Measurements from ENCODE around the gene OMP. TPM values are rescaled to one million over a fixed set of nuclear protein-coding genes. Genes with fewer than 3 reads are reported as not detected.

Gene OMP
- total RNA-seq, 1 donor from 2014 or later, result 1.3 TPM

DNA sequence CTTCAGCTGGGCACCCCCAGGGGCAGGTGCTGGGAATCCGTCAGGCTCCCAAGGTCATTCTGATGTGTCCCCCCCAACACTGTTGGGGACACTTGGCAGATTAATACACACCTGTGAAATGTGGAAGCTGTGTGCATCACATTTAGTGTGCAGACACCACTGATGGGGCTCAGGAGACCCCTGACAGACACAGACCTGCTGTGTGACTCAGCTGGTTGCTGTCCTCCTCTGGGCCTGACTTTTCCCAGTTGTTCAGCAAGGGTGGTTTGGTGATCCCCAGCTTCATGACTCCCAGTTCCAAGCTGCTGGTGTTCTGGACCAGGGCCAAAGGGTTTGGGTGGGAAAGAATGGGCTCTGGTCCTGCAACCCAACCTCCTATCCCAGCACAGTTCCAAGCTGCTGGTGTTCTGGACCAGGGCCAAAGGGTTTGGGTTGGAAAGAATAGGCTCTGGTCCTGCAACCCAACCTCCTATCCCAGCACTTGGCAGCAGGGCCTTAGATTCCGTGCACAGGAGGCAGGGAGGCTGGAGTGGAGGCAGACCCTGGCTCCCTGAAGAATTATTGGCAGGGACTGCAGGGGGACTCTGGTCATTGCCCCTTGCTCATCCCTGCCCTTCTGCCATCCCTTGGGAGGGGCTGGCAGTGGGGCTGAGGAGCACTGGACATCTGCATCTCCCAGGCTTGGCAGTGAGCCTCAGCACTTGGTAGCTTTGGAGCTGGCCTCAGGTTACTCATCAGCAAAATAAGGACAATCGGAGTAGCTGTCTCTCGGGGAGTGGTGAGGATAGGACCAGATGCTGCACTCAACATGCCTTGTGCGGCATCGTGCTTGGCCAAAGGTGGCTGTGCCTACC, 8.4 kb upstream of the OMP start:
- no peak overlapping the region for H3K9ac ChIP-seq (ENCODE audit: low read length)
- no peak overlapping the region for H3K4me3 ChIP-seq (ENCODE audit: insufficient read depth, low read depth, low read length)
- peaks cover 18% of the 10 kb centered on the region for H4K20me1 ChIP-seq (ENCODE audit: insufficient read depth, low read length)
- Mint-ChIP-seq H3K4me3 (ENCODE audit: unreplicated experiment) (no peak overlapping the region), H3K27ac (ENCODE audit: unreplicated experiment) (no peak overlapping the region), H3K9me3 (ENCODE audit: unreplicated experiment) (no peaks in the 10 kb centered on the region), H3K36me3 (ENCODE audit: low read depth, unreplicated experiment) (no peaks in the 10 kb centered on the region), H3K4me1 (ENCODE audit: low read depth, unreplicated experiment) (no peaks in the 10 kb centered on the region), H3K27me3 (ENCODE audit: low read depth, unreplicated experiment) (no peaks in the 10 kb centered on the region)
- H3K4me2 ChIP-seq (ENCODE audit: low read length), result no peak overlapping the region
- FAIRE-seq (no peak), DNase-seq (ENCODE audit: low read depth) (no peak)
- no peaks in the 10 kb centered on the region for H3K36me3 ChIP-seq (ENCODE audit: insufficient read depth, low read length)
- no peaks in the 10 kb centered on the region for H3K9me3 ChIP-seq (ENCODE audit: insufficient read depth, low read depth, low read length)
- H3K4me1 ChIP-seq (ENCODE audit: insufficient read depth, low read length), result no peaks in the 10 kb centered on the region
- no peaks in the 10 kb centered on the region for H3K79me2 ChIP-seq (ENCODE audit: insufficient read depth, low read length)
- H3K27ac ChIP-seq (ENCODE audit: low read depth, low read length), result no peak overlapping the region
- H2AFZ ChIP-seq (ENCODE audit: low read depth, low read length), result no peak overlapping the region
- TF ChIP-seq EZH2 (IDR thresholded peaks at IDR 0.05; ENCODE audit: insufficient read depth, low read length), result no peak
- TF ChIP-seq, protein P1, sequence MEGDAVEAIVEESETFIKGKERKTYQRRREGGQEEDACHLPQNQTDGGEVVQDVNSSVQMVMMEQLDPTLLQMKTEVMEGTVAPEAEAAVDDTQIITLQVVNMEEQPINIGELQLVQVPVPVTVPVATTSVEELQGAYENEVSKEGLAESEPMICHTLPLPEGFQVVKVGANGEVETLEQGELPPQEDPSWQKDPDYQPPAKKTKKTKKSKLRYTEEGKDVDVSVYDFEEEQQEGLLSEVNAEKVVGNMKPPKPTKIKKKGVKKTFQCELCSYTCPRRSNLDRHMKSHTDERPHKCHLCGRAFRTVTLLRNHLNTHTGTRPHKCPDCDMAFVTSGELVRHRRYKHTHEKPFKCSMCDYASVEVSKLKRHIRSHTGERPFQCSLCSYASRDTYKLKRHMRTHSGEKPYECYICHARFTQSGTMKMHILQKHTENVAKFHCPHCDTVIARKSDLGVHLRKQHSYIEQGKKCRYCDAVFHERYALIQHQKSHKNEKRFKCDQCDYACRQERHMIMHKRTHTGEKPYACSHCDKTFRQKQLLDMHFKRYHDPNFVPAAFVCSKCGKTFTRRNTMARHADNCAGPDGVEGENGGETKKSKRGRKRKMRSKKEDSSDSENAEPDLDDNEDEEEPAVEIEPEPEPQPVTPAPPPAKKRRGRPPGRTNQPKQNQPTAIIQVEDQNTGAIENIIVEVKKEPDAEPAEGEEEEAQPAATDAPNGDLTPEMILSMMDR (IDR thresholded peaks at IDR 0.05; ENCODE audit: insufficient read depth, low read depth, low read length), result no peak
- H3K27me3 ChIP-seq (ENCODE audit: insufficient read depth, low read length), result no peaks in the 10 kb centered on the region

DNA sequence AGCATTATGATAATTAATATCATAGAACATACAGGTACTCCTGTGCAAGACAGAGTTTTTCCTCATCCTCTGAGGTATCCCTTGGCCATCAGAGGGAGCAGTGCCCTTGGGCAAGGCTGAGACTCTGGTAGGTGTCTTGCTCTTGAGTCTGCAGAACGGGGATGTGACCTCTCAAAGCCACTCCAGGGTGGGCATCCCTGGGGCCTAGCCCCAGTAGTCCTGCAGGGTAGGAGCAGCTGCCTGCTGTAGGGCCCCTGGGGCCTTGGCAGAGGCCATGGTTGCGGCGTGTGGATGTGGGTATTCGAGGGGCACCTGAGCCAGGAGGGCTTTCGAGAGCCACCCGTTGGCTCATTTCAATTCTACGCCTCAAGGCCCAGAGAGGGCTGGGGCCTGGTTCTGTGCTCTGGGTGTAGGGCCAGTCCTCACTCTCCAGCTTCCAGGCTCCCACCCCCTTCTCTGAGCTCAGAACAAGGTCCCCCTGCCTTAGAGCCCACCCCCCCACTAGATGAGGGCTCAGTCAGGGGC, 7.7 kb upstream of the OMP start:
- Mint-ChIP-seq H3K9me3 (ENCODE audit: unreplicated experiment) (no peaks in the 10 kb centered on the region), H3K36me3 (ENCODE audit: low read depth, unreplicated experiment) (no peaks in the 10 kb centered on the region), H3K27ac (ENCODE audit: unreplicated experiment) (no peak overlapping the region), H3K4me3 (ENCODE audit: unreplicated experiment) (no peak overlapping the region), H3K27me3 (ENCODE audit: low read depth, unreplicated experiment) (no peaks in the 10 kb centered on the region), H3K4me1 (ENCODE audit: low read depth, unreplicated experiment) (no peaks in the 10 kb centered on the region)
- H2AFZ ChIP-seq (ENCODE audit: low read depth, low read length), result no peak overlapping the region
- TF ChIP-seq, protein P1 (IDR thresholded peaks at IDR 0.05; ENCODE audit: insufficient read depth, low read depth, low read length), result no peak
- no peak for TF ChIP-seq EZH2 (IDR thresholded peaks at IDR 0.05; ENCODE audit: insufficient read depth, low read length)
- H3K4me3 ChIP-seq (ENCODE audit: insufficient read depth, low read depth, low read length), result no peak overlapping the region
- H3K9me3 ChIP-seq (ENCODE audit: insufficient read depth, low read depth, low read length), result no peaks in the 10 kb centered on the region
- H3K4me1 ChIP-seq (ENCODE audit: insufficient read depth, low read length), result no peaks in the 10 kb centered on the region
- H3K4me2 ChIP-seq (ENCODE audit: low read length), result no peak overlapping the region
- no peak overlapping the region for H3K9ac ChIP-seq (ENCODE audit: low read length)
- DNase-seq (ENCODE audit: low read depth) (no peak), FAIRE-seq (no peak)
- H3K79me2 ChIP-seq (ENCODE audit: insufficient read depth, low read length), result no peaks in the 10 kb centered on the region
- H4K20me1 ChIP-seq (ENCODE audit: insufficient read depth, low read length), result peaks cover 15% of the 10 kb centered on the region
- no peaks in the 10 kb centered on the region for H3K27me3 ChIP-seq (ENCODE audit: insufficient read depth, low read length)
- H3K27ac ChIP-seq (ENCODE audit: low read depth, low read length), result no peak overlapping the region
- no peaks in the 10 kb centered on the region for H3K36me3 ChIP-seq (ENCODE audit: insufficient read depth, low read length)

All from astrocyte (in vitro differentiated cells and primary cell).